GM21423 (cell line): ENCODE results near the gene ZNF134.

ENCODE experiments used
- ATAC-seq: cut with Tn5 transposase; IDR thresholded peaks from one replicate; pipeline ENCODE4 v1.9.1; 2021; ENCODE audit warnings: mild to moderate bottlenecking, moderate library complexity; ENCODE audit not compliant: unreplicated experiment

Gene ZNF134

GRCh38 chr19:57637379-57637778, 23.3 kb downstream of the ZNF134 start:
- ATAC-seq: no peak

GRCh38 chr19:57641715-57642234, 27.7 kb downstream of the ZNF134 start:
- ATAC-seq: no peak

- ATAC-seq: no peak
Observed at GRCh38 chr19:57642396-57643046, 28.5 kb downstream of the ZNF134 start.

GRCh38 chr19:57643734-57644133, 29.7 kb downstream of the ZNF134 start:
- no peak for ATAC-seq

GRCh38 chr19:57648331-57649003, 34.4 kb downstream of the ZNF134 start:
- no peak for ATAC-seq

GRCh38 chr19:57651654-57651996, 37.6 kb downstream of the ZNF134 start:
- no peak for ATAC-seq

GRCh38 chr19:57653689-57654088, 39.6 kb downstream of the ZNF134 start:
- ATAC-seq: no peak

- ATAC-seq: no peak
Observed at GRCh38 chr19:57655443-57655842, 41.4 kb downstream of the ZNF134 start.

GRCh38 chr19:57656346-57656745, 42.3 kb downstream of the ZNF134 start:
- ATAC-seq: no peak

- ATAC-seq: no peak
Observed at GRCh38 chr19:57664269-57665127, 50.5 kb downstream of the ZNF134 start.

- no peak for ATAC-seq
Observed at GRCh38 chr19:57665261-57665806, 51.3 kb downstream of the ZNF134 start.

- no peak for ATAC-seq
Observed at GRCh38 chr19:57667228-57667627, 53.2 kb downstream of the ZNF134 start.

- ATAC-seq: no peak
Observed at GRCh38 chr19:57668635-57669034, 54.6 kb downstream of the ZNF134 start, which contains the start of gene ZSCAN4. TSS of gene ZSCAN4 (plus strand) at chr19:57668935. CDS start at chr19:57676146, 7,211 bp downstream.

GRCh38 chr19:57671124-57671895, 57.3 kb downstream of the ZNF134 start:
- no peak for ATAC-seq

GRCh38 chr19:57672466-57672865, 58.4 kb downstream of the ZNF134 start:
- ATAC-seq: no peak
